Measurements from ENCODE around the gene RBFOX1. TPM values are rescaled to one million over a fixed set of nuclear protein-coding genes. Genes with fewer than 3 reads are reported as not detected.

RBFOX1 gene
- total RNA-seq, 1 donor from 2014 or later, result 0.84 TPM

DNA sequence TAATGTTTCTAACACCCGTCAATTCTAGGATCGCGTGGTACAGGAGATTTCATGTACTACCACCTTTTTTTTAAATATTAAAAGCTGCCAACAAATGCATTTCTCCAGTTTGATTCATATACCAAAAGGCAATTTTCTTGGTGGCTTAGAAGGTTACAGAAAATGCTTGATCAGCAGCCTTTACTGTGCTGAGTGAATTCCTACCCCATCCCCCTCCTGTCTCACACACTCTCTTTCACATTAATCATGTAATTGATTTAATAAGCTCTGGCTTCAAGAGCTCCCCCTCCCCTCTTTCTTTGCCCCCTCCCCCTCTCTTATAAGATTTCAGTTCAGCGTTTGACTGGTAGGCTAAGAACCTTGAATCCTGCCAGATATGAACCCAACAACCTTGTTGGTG is 110.5 kb downstream of the RBFOX1 start:
- no peak for TF ChIP-seq EZH2 (IDR thresholded peaks at IDR 0.05; ENCODE audit: insufficient read depth, low read length)
- Histone ChIP-seq H3K9me3 (ENCODE audit: insufficient read depth, low read depth, low read length) (no peaks in the 10 kb centered on the region), H3K4me1 (ENCODE audit: insufficient read depth, low read length) (no peaks in the 10 kb centered on the region), H3K79me2 (ENCODE audit: insufficient read depth, low read length) (no peaks in the 10 kb centered on the region), H3K9ac (ENCODE audit: low read length) (no peak overlapping the region), H3K4me2 (ENCODE audit: low read length) (no peak overlapping the region), H3K27me3 (ENCODE audit: insufficient read depth, low read length) (no peaks in the 10 kb centered on the region), H3K36me3 (ENCODE audit: insufficient read depth, low read length) (no peaks in the 10 kb centered on the region), H3K27ac (ENCODE audit: low read depth, low read length) (no peak overlapping the region), H2AFZ (ENCODE audit: low read depth, low read length) (no peak overlapping the region), H3K4me3 (ENCODE audit: insufficient read depth, low read depth, low read length) (no peak overlapping the region), H4K20me1 (ENCODE audit: insufficient read depth, low read length) (no peaks in the 10 kb centered on the region)
- Mint-ChIP-seq H3K4me1 (ENCODE audit: low read depth, unreplicated experiment) (no peaks in the 10 kb centered on the region), H3K4me3 (ENCODE audit: unreplicated experiment) (no peak overlapping the region), H3K9me3 (ENCODE audit: unreplicated experiment) (peaks cover 4% of the 10 kb centered on the region), H3K36me3 (ENCODE audit: low read depth, unreplicated experiment) (no peaks in the 10 kb centered on the region), H3K27me3 (ENCODE audit: low read depth, unreplicated experiment) (peaks cover 11% of the 10 kb centered on the region), H3K27ac (ENCODE audit: unreplicated experiment) (no peak overlapping the region)
- DNase-seq (ENCODE audit: low read depth) (no peak), FAIRE-seq (no peak)

DNA sequence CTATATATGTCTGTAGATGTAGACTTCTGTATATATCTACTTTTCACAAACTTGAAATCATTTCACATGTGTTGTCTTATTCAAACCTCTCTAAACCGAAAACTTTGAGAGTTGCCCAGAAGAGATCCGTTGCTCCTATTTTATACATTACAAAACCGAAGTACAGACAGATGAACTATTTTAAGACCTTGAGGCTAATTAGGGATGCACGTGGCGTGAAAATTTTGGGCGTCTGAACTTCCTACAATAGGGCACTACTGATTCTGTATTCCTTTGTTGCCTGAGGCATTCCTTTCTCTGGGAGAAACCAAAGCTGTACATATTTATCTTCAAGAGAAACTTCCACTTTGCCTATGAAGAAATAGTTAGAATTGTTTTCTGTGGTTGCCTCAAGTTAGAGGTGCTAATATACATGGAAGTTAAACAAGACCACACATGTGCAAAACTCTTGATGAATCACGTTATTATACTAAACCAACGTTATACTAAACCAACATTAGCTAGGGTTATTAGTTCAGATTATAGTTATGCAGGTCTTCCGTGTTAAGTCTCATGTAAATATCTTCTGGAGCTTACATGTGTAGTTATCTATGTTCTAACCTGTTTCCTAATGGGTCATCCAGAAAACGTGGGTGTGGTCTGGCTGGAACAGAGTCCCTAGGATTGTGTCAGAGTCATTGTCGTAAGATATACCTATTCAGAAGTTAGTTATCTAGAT is 111.2 kb downstream of the RBFOX1 start:
- Histone ChIP-seq H3K36me3 (ENCODE audit: insufficient read depth, low read length) (no peaks in the 10 kb centered on the region), H3K9me3 (ENCODE audit: insufficient read depth, low read depth, low read length) (no peaks in the 10 kb centered on the region), H3K27ac (ENCODE audit: low read depth, low read length) (no peak overlapping the region), H3K9ac (ENCODE audit: low read length) (no peak overlapping the region), H3K79me2 (ENCODE audit: insufficient read depth, low read length) (no peaks in the 10 kb centered on the region), H3K4me3 (ENCODE audit: insufficient read depth, low read depth, low read length) (no peak overlapping the region), H3K4me2 (ENCODE audit: low read length) (no peak overlapping the region), H4K20me1 (ENCODE audit: insufficient read depth, low read length) (no peaks in the 10 kb centered on the region), H3K4me1 (ENCODE audit: insufficient read depth, low read length) (no peaks in the 10 kb centered on the region), H2AFZ (ENCODE audit: low read depth, low read length) (no peak overlapping the region), H3K27me3 (ENCODE audit: insufficient read depth, low read length) (no peaks in the 10 kb centered on the region)
- TF ChIP-seq, protein P1, sequence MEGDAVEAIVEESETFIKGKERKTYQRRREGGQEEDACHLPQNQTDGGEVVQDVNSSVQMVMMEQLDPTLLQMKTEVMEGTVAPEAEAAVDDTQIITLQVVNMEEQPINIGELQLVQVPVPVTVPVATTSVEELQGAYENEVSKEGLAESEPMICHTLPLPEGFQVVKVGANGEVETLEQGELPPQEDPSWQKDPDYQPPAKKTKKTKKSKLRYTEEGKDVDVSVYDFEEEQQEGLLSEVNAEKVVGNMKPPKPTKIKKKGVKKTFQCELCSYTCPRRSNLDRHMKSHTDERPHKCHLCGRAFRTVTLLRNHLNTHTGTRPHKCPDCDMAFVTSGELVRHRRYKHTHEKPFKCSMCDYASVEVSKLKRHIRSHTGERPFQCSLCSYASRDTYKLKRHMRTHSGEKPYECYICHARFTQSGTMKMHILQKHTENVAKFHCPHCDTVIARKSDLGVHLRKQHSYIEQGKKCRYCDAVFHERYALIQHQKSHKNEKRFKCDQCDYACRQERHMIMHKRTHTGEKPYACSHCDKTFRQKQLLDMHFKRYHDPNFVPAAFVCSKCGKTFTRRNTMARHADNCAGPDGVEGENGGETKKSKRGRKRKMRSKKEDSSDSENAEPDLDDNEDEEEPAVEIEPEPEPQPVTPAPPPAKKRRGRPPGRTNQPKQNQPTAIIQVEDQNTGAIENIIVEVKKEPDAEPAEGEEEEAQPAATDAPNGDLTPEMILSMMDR (IDR thresholded peaks at IDR 0.05; ENCODE audit: insufficient read depth, low read depth, low read length), result no peak
- no peak for TF ChIP-seq EZH2 (IDR thresholded peaks at IDR 0.05; ENCODE audit: insufficient read depth, low read length)
- no peak overlapping the region for H3K27ac Mint-ChIP-seq (ENCODE audit: unreplicated experiment)
- H3K36me3 Mint-ChIP-seq (ENCODE audit: low read depth, unreplicated experiment), result no peaks in the 10 kb centered on the region
- peaks cover 4% of the 10 kb centered on the region for H3K9me3 Mint-ChIP-seq (ENCODE audit: unreplicated experiment)
- no peaks in the 10 kb centered on the region for H3K4me1 Mint-ChIP-seq (ENCODE audit: low read depth, unreplicated experiment)
- FAIRE-seq (no peak), DNase-seq (ENCODE audit: low read depth) (no peak)
- H3K4me3 Mint-ChIP-seq (ENCODE audit: unreplicated experiment), result no peak overlapping the region
- H3K27me3 Mint-ChIP-seq (ENCODE audit: low read depth, unreplicated experiment), result peaks cover 10% of the 10 kb centered on the region

GRCh38 chr16:7449306-7449705 is 116.7 kb downstream of the RBFOX1 start:
- no peak overlapping the region for H3K4me3 ChIP-seq (ENCODE audit: insufficient read depth, low read depth, low read length)
- Mint-ChIP-seq H3K36me3 (ENCODE audit: low read depth, unreplicated experiment) (no peaks in the 10 kb centered on the region), H3K9me3 (ENCODE audit: unreplicated experiment) (peaks cover 4% of the 10 kb centered on the region), H3K27me3 (ENCODE audit: low read depth, unreplicated experiment) (peaks cover 8% of the 10 kb centered on the region), H3K4me3 (ENCODE audit: unreplicated experiment) (no peak overlapping the region), H3K27ac (ENCODE audit: unreplicated experiment) (no peak overlapping the region), H3K4me1 (ENCODE audit: low read depth, unreplicated experiment) (no peaks in the 10 kb centered on the region)
- H2AFZ ChIP-seq (ENCODE audit: low read depth, low read length), result no peak overlapping the region
- DNase-seq (ENCODE audit: low read depth) (no peak), FAIRE-seq (no peak)
- no peak overlapping the region for H3K4me2 ChIP-seq (ENCODE audit: low read length)
- H3K79me2 ChIP-seq (ENCODE audit: insufficient read depth, low read length), result no peaks in the 10 kb centered on the region
- H3K9me3 ChIP-seq (ENCODE audit: insufficient read depth, low read depth, low read length), result peaks cover 5% of the 10 kb centered on the region
- no peaks in the 10 kb centered on the region for H4K20me1 ChIP-seq (ENCODE audit: insufficient read depth, low read length)
- H3K36me3 ChIP-seq (ENCODE audit: insufficient read depth, low read length), result no peaks in the 10 kb centered on the region
- no peak overlapping the region for H3K9ac ChIP-seq (ENCODE audit: low read length)
- no peaks in the 10 kb centered on the region for H3K4me1 ChIP-seq (ENCODE audit: insufficient read depth, low read length)
- TF ChIP-seq, protein P1 (IDR thresholded peaks at IDR 0.05; ENCODE audit: insufficient read depth, low read depth, low read length), result no peak
- TF ChIP-seq EZH2 (IDR thresholded peaks at IDR 0.05; ENCODE audit: insufficient read depth, low read length), result no peak
- no peak overlapping the region for H3K27ac ChIP-seq (ENCODE audit: low read depth, low read length)
- H3K27me3 ChIP-seq (ENCODE audit: insufficient read depth, low read length), result no peaks in the 10 kb centered on the region
